IPS-11a (cell line): Measurements from ENCODE around the gene POPDC3.
"Not testable (repeated sequence)": the region's sequence is repeated elsewhere in the genome, so short reads cannot be mapped to it uniquely, and the experiment has no call there.

Source experiments
- H3K4me3 ChIP-seq: one replicate; pipeline ENCODE4 v1.5.1; 2013; ENCODE audit warnings: low read depth, low read length, control low read depth

Gene POPDC3

GRCh38 chr6:105196076-105196475, 16.3 kb upstream of the POPDC3 start:
- no peak overlapping the region for H3K4me3 ChIP-seq

GRCh38 chr6:105194591-105194990, 14.8 kb upstream of the POPDC3 start:
- no peak overlapping the region for H3K4me3 ChIP-seq

GRCh38 chr6:105194106-105194505, 14.3 kb upstream of the POPDC3 start:
- H3K4me3 ChIP-seq, result no peak overlapping the region

- H3K4me3 ChIP-seq, result no peak overlapping the region
These were observed 13.8 kb upstream of the POPDC3 start for GRCh38 chr6:105193647-105194046.

DNA sequence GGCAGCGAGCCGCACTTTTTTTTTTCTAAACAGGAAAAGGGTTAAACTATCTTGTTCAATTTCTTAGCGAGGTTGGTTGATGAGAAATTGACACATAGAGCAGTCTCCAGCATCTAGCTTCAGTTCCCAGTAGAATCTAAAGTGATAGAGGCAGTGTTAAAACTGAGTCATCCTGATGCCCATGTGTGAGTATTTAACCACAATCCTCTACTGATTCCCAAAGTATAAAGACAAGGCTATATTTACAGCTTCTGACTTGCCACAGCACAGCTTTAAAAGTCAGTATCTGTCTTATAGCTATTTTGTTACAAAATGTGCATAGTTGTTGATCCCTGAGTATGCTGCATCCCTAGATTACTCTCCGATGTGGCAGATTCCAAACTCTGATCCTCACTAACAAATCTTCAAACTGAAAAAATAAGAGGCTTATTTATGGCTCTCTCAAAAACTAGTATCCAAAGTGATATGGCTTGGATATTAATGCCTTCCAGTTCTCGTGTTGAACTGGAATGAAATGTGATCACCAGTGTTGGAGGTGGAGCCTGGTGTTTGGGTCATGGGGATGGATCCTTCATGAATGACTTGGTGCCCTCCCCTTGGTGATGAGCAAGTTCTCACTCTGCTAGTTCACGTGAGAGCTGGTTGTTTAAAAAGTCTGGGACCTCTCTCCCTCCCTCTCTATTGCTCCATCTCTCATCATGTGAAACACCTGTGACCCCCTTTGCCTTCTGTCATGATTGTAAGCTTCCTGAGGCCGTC, 13.1 kb upstream of the POPDC3 start:
- H3K4me3 ChIP-seq, result no peak overlapping the region

GRCh38 chr6:105191351-105191750, 11.5 kb upstream of the POPDC3 start:
- no peak overlapping the region for H3K4me3 ChIP-seq

DNA sequence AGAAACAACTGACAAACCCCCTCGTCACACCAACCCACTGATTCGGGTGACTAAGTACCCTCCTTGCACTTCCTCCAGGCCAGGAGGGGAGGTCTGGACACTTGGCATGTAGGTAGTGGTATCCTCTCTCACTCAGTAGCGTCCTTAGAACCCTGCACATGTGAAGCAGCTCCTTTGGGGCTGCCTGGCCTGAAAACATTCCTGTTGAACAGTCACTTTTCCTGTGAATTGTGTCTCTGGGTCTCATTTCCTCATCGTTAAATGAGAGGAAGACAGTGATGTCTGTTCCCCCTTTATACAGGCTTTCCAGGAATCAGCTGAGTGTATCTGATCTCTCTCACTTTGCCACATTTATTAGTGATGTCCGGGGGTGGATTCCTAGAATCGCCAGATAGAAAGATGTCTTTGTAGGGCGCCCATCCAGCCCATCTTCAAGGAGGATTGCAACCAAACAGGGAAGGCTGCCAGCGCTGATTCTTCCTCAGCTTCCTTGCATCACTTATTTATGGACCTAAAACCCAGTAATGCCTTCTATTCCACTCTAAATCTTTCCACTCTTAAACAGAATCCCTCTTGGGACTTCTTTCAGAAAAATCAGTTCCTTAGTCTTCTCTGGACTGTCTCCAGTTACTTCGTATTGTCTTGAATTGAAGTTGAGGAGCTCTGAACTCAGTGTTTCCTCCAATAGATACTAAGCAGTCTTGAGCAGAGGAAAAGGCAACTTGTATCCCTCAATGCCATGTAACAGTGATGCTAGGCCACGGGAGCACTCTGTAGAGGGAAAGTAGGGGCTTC, 9.4 kb upstream of the POPDC3 start:
- H3K4me3 ChIP-seq, result no peak overlapping the region

GRCh38 chr6:105188251-105188650, 8.4 kb upstream of the POPDC3 start:
- no peak overlapping the region for H3K4me3 ChIP-seq

DNA sequence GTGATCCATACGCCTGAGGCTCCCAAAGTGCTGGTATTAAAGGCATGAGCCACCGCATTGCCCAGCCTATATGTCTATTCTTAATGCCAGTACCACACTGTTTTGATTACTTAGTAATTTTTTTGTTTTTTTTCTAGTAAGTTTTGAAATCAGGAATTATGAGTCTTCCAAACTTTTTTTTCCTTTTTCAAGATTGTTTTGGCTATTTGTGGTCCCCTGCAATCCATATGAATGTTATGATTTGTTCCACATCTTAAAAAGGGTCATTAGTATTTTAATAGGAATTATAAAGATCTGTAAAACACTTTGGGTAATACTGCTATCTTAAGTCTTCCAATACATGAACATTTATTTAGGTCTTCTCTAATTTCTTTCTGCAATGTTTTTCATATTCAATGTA, 6.8 kb upstream of the POPDC3 start:
- H3K4me3 ChIP-seq, result no peak overlapping the region

DNA sequence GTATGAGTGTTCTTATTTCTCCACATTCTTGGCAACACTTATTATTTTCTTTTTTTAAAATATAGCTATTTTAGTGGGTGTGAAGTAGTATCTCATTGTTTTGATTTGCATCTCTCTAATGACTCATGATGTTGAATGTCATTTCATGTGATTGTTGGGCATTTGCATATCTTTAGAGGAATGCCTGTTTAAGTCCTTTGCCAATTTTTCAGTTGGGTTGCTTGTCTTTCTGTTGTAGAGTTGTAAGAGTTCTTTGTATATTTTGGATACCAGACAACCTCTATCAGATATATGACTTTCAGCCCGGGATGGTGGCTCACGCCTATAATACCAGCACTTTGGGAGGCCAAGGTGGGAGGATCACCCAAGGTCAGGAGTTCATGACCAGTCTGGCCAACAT, 5.1 kb upstream of the POPDC3 start:
- H3K4me3 ChIP-seq, result no peak overlapping the region

GRCh38 chr6:105181981-105182515, 2.2 kb upstream of the POPDC3 start:
- H3K4me3 ChIP-seq, result no peak overlapping the region

- no peak overlapping the region for H3K4me3 ChIP-seq
These were observed 1.2 kb downstream of the POPDC3 start for GRCh38 chr6:105178636-105179035.

DNA sequence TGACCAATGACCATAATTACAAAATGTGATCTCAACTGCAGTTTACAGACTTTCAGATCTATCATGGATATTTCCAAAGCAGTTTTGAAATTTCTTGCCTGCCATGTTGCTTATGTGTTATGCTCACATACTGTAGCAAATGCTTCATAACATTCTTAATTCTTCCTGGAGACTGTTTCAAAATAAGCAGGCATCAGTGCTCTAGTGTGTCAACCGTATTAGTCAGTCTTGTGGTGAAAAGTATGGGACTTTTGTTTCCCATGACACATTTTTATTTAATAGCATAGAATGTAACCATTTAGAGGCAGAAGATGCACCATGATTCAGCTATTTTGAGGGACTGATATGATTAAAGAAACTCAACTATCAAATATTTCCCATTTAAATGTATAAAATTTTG, 1.7 kb downstream of the POPDC3 start:
- no peak overlapping the region for H3K4me3 ChIP-seq

- H3K4me3 ChIP-seq, result no peak overlapping the region
These were observed 2.3 kb downstream of the POPDC3 start for GRCh38 chr6:105177556-105177955.

- H3K4me3 ChIP-seq, result no peak overlapping the region
These were observed 5.3 kb downstream of the POPDC3 start for GRCh38 chr6:105174512-105174911.

DNA sequence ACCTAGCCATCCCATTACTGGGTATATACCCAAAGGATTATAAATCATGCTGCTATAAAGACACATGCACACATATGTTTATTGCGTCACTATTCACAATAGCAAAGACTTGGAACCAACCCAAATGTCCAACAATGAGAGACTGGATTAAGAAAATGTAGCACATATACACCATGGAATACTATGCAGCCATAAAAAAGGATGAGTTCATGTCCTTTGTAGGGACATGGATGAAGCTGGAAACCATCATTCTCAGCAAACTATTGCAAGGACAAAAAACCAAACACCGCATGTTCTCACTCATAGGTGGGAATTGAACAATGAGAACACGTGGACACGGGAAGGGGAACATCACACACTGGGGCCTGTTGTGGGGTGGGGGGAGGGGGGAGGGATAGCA, 7.3 kb downstream of the POPDC3 start:
- H3K4me3 ChIP-seq, result not testable (repeated sequence)

GRCh38 chr6:105170059-105170458, 9.8 kb downstream of the POPDC3 start:
- H3K4me3 ChIP-seq, result no peak overlapping the region

DNA sequence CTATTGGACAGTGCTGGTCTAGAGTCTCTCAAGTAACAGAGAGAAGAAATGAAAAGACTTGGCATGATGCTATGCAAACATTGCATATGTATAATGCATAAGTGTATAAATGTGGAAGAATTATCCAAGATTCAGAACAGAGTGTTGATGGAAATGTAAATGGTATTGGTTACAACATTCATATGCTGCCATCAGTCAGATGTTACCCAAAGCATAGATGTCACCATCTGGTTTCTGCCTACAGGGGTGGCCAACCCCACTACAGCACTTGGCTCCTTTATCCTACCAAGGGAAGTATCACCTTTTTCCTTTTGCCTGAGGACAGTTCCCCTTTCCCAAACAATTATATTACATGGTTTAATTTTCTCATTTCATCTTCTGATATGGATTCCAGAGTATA, 11.9 kb downstream of the POPDC3 start:
- no peak overlapping the region for H3K4me3 ChIP-seq

DNA sequence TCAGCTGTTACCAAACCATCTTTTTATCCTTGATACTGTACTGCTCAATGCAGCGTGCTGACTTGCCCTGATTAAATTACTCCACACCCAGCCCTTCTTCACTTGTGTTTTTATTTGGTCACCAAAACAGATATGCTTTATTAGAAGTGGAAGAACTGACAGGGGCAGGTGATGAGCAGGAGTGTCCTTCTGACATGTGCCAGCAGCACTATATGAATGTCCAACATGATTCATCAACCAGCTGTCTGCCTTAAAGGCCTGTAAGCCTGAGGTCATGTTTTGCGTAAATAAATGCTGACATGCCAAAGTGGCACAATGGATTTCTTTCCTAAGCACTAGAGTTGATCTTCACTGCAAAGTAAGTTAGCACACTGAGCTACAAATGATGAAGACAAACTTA, 15.4 kb downstream of the POPDC3 start:
- H3K4me3 ChIP-seq, result no peak overlapping the region

GRCh38 chr6:105163183-105163582, 16.6 kb downstream of the POPDC3 start:
- no peak overlapping the region for H3K4me3 ChIP-seq

- no peak overlapping the region for H3K4me3 ChIP-seq
These were observed 17.4 kb downstream of the POPDC3 start for GRCh38 chr6:105162377-105162776.

DNA sequence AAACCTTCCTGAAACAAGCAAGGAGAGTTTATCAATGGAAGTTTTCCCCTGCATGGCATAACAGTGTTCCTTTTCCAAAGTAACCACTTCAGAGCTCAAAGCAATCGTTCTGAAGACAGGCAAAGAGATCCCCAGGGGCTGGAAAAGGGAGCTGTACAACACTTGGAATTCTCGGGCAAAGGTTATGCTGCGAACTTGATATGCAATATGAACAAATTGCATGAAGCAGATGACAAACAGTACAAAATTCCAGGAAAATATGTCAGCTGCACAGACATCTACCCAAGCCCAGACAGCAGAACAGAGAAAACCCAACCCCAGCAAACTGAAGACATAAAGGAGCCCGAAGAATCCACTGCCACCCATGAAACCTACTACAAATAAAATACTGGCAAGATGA, 18.4 kb downstream of the POPDC3 start:
- H3K4me3 ChIP-seq, result no peak overlapping the region
